ENCODE results near the gene HCN3.

- TF ChIP-seq, protein P1, sequence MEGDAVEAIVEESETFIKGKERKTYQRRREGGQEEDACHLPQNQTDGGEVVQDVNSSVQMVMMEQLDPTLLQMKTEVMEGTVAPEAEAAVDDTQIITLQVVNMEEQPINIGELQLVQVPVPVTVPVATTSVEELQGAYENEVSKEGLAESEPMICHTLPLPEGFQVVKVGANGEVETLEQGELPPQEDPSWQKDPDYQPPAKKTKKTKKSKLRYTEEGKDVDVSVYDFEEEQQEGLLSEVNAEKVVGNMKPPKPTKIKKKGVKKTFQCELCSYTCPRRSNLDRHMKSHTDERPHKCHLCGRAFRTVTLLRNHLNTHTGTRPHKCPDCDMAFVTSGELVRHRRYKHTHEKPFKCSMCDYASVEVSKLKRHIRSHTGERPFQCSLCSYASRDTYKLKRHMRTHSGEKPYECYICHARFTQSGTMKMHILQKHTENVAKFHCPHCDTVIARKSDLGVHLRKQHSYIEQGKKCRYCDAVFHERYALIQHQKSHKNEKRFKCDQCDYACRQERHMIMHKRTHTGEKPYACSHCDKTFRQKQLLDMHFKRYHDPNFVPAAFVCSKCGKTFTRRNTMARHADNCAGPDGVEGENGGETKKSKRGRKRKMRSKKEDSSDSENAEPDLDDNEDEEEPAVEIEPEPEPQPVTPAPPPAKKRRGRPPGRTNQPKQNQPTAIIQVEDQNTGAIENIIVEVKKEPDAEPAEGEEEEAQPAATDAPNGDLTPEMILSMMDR (IDR thresholded peaks at IDR 0.05) = no peak
- TF ChIP-seq POLR2A (IDR thresholded peaks at IDR 0.05) = no peak
Observed at GRCh38 chr1:155296661-155297060, 19.4 kb downstream of the HCN3 start.
